ENCODE measurements around the gene TMEM141. TPM values are rescaled to one million over a fixed set of nuclear protein-coding genes. Genes with fewer than 3 reads are reported as not detected.
"Not testable (repeated sequence)": the region's sequence is repeated elsewhere in the genome, so short reads cannot be mapped to it uniquely, and the experiment has no call there.

TMEM141 gene
- total RNA-seq, 2 experiments from 2014 or later: 43.2 to 70.2 TPM

- ChIA-PET POLR2A (interaction anchor here (0.5 kb wide), 1 partner anchor 847 kb away, joined by 3 read pairs; no protein-coding TSS in a partner anchor), CTCF (ENCODE audit: unreplicated experiment) (interaction anchor here (0.5 kb wide), 1 partner anchor 192 kb away, joined by 3 read pairs; no protein-coding TSS in a partner anchor)
- Histone ChIP-seq H2AFZ (ENCODE audit: low read length) (no peak overlapping the region), H3K4me1 (ENCODE audit: insufficient read depth, low read length, poor library complexity, severe bottlenecking) (peaks cover 12% of the 10 kb centered on the region), H4K20me1 (ENCODE audit: insufficient read depth, low read length) (no peaks in the 10 kb centered on the region), H3K4me3 (ENCODE audit: low read depth, low read length, poor library complexity, severe bottlenecking) (no peak overlapping the region), H3K9me2 (ENCODE audit: insufficient read depth, low read length) (no peaks in the 10 kb centered on the region), H3K9me3 (ENCODE audit: low read length) (no peaks in the 10 kb centered on the region), H3K4me2 (ENCODE audit: low read length) (no peak overlapping the region), H3K36me3 (ENCODE audit: insufficient read depth, low read length) (no peaks in the 10 kb centered on the region), H3K79me2 (ENCODE audit: insufficient read depth, low read depth, low read length) (no peaks in the 10 kb centered on the region), H3K27ac (ENCODE audit: low read depth, low read length, poor library complexity, severe bottlenecking) (no peak overlapping the region)
- BruUV-seq (replicated peaks): no TSS peak
- no peak for DNase-seq (ENCODE audit: low spot score)
- intact Hi-C loops (cut with micrococcal nuclease; ENCODE audit: unreplicated experiment): loop anchor here (5.0 kb wide), 1 partner anchor 101 kb away; the partner anchor contains the start of gene TRAF2
- TF ChIP-seq EZH2phosphoT487 (IDR thresholded peaks at IDR 0.05; ENCODE audit: borderline replicate concordance, low read depth, low read length): no peak
- no peak for TF ChIP-seq CTCF (conservative IDR thresholded peaks at IDR 0.05; ENCODE audit: low read length)
These were observed 4.7 kb upstream of the TMEM141 start for GRCh38 chr9:136786451-136786850.

- H3K4me2 ChIP-seq (ENCODE audit: low read length); H3K27ac ChIP-seq (ENCODE audit: low read depth, low read length, poor library complexity, severe bottlenecking); H3K9me2 ChIP-seq (ENCODE audit: insufficient read depth, low read length); BruUV-seq (replicated peaks); H3K9me3 ChIP-seq (ENCODE audit: low read length); H4K20me1 ChIP-seq (ENCODE audit: insufficient read depth, low read length); DNase-seq (ENCODE audit: low spot score); H3K36me3 ChIP-seq (ENCODE audit: insufficient read depth, low read length); H2AFZ ChIP-seq (ENCODE audit: low read length); H3K4me3 ChIP-seq (ENCODE audit: low read depth, low read length, poor library complexity, severe bottlenecking); H3K79me2 ChIP-seq (ENCODE audit: insufficient read depth, low read depth, low read length): not testable (repeated sequence)
- H3K4me1 ChIP-seq (ENCODE audit: insufficient read depth, low read length, poor library complexity, severe bottlenecking): peaks cover 15% of the 10 kb centered on the region
- ChIA-PET POLR2A (interaction anchor here (0.5 to 0.6 kb wide), 2 partner anchors 92 to 846 kb away, joined by 3 read pairs; no protein-coding TSS in a partner anchor), CTCF (ENCODE audit: unreplicated experiment) (interaction anchor here (0.5 kb wide), 1 partner anchor 191 kb away, joined by 3 read pairs; no protein-coding TSS in a partner anchor)
- intact Hi-C loops (cut with micrococcal nuclease; ENCODE audit: unreplicated experiment): loop anchor here (1.0 to 5.0 kb wide), 2 partner anchors 100 to 248 kb away; partner anchors contain the start of gene TRAF2
These were observed 4.2 kb upstream of the TMEM141 start for GRCh38 chr9:136786983-136787382.

- CTCF ChIA-PET (ENCODE audit: unreplicated experiment): no interaction called here
These were observed 3.3 kb upstream of the TMEM141 start for GRCh38 chr9:136787690-136788400.

GRCh38 chr9:136788644-136789522, 2.3 kb upstream of the TMEM141 start:
- H4K20me1 ChIP-seq (ENCODE audit: insufficient read depth, low read length); H3K4me2 ChIP-seq (ENCODE audit: low read length); CTCF ChIA-PET (ENCODE audit: unreplicated experiment); H3K36me3 ChIP-seq (ENCODE audit: insufficient read depth, low read length); H3K9me2 ChIP-seq (ENCODE audit: insufficient read depth, low read length); H3K4me3 ChIP-seq (ENCODE audit: low read depth, low read length, poor library complexity, severe bottlenecking); POLR2A ChIA-PET; H2AFZ ChIP-seq (ENCODE audit: low read length); H3K27ac ChIP-seq (ENCODE audit: low read depth, low read length, poor library complexity, severe bottlenecking); H3K9me3 ChIP-seq (ENCODE audit: low read length); DNase-seq (ENCODE audit: low spot score); H3K79me2 ChIP-seq (ENCODE audit: insufficient read depth, low read depth, low read length); BruUV-seq (replicated peaks): not testable (repeated sequence)
- H3K4me1 ChIP-seq (ENCODE audit: insufficient read depth, low read length, poor library complexity, severe bottlenecking): peaks cover 20% of the 10 kb centered on the region
- intact Hi-C loops (cut with micrococcal nuclease; ENCODE audit: unreplicated experiment): loop anchor here (5.0 kb wide), 1 partner anchor 98 kb away; the partner anchor contains the start of gene TRAF2

More at GRCh38 chr9:136787690-136788400, 3.3 kb upstream of the TMEM141 start:
- Histone ChIP-seq H3K4me1 (ENCODE audit: insufficient read depth, low read length, poor library complexity, severe bottlenecking) (peaks cover 20% of the 10 kb centered on the region), H3K4me3 (ENCODE audit: low read depth, low read length, poor library complexity, severe bottlenecking) (no peak overlapping the region), H4K20me1 (ENCODE audit: insufficient read depth, low read length) (no peaks in the 10 kb centered on the region), H3K9me3 (ENCODE audit: low read length) (no peaks in the 10 kb centered on the region), H3K79me2 (ENCODE audit: insufficient read depth, low read depth, low read length) (no peaks in the 10 kb centered on the region), H3K4me2 (ENCODE audit: low read length) (peak overlapping the region; percentile 40; the same call in 1 of the 2 replicates), H2AFZ (ENCODE audit: low read length) (no peak overlapping the region), H3K27ac (ENCODE audit: low read depth, low read length, poor library complexity, severe bottlenecking) (no peak overlapping the region), H3K36me3 (ENCODE audit: insufficient read depth, low read length) (no peaks in the 10 kb centered on the region), H3K9me2 (ENCODE audit: insufficient read depth, low read length) (no peaks in the 10 kb centered on the region)
- TF ChIP-seq CTCF (conservative IDR thresholded peaks at IDR 0.05; ENCODE audit: low read length): peak; percentile 89
- TF ChIP-seq EZH2phosphoT487 (IDR thresholded peaks at IDR 0.05; ENCODE audit: borderline replicate concordance, low read depth, low read length): no peak
- BruUV-seq (replicated peaks): no TSS peak
- intact Hi-C loops (cut with micrococcal nuclease; ENCODE audit: unreplicated experiment): loop anchor here (1.0 to 5.0 kb wide), 2 partner anchors 99 to 247 kb away; partner anchors contain the start of gene TRAF2
- POLR2A ChIA-PET: no interaction called here
- peak; percentile 83 for DNase-seq (ENCODE audit: low spot score)
